Bronchus fibroblast of lung (primary cell): ENCODE results near the gene PNMA6E. TPM values are rescaled to one million over a fixed set of nuclear protein-coding genes. Genes with fewer than 3 reads are reported as not detected.

Experiments
- total RNA-seq: library from RNA; depleted of rRNA; stranded (reverse); fragments of >200 nt; gene quantifications from 2 replicates; pipeline ENCODE4 v1.2.3, GENCODE V29; 2015

The PNMA6E gene
- total RNA-seq, result not detected in 2 replicates

DNA sequence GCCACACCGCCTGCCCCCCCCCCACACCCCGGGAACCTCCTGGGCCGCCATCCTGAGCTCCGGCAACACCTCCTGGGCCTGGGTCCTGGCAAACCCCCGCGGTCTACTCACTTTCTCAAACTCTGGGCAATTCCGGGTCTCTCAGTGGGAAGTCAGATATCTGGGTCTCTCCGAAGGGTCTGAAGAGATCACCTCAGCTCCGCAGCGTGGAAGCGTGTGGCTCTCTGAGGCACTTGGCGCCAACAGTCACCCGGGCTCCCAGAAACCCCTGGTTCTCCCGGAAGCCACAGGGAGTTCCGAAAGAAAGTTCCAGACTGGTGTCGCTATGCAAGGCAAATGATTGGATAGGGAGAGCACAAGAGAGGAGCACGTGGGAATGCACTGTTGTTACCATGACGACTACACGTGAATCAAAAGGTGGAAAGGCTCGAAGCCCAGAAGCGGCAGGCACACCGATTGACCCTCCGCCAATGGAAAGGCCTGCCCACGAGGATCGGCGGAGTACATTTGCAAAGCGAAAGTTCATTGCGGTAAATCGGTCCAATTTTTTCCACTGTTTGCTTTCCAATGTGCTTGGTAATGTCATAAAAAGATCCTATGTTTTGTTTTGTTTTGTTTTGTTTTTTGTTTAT is at the start of gene PNMA6E:
TSS of gene PNMA6E (minus strand) at position 218 of the 632 bp plus-strand sequence. CDS start 2,501 bp downstream, outside the sequence.

DNA sequence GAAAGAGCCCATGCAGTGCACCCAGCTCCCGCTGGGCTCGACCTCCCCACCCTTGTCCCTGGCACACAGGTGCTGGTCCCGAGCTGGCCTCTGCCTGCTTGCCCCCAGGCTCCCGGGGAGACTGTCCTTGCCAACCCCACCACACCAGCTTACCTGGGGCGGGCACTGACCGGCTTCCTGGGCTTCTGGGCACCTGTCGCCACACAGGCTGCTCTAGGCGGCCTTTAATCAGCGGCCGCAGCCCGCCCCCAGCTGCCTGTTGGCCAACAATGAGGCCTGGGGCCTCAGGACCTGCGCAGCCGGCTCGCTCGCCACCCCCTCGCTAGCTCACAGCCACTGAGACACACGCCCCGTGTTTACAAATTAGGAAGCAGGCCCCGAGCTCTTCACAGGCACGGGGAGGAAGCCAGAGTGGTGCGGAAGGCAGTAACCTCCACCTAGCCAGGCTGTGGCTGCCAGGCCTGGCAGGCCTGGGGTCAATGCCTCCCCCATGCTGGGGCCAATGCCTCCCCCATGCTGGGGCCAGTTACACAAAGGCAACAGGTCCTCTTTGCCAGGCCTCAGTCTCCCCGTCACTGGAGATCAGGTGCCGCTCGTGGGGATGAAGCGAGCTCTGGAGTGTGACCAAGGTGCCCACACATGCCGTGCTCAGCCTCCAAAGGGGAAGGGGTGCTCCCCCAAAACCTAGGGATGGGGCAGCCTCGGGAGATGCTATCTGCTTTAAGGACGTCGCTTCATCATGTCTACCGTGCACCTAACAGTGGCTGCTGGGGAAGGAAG is 44.9 kb upstream of the PNMA6E start, which contains the start of gene TREX2:
TSS of gene TREX2 (minus strand) at position 201 of the 780 bp plus-strand sequence. CDS start 626 bp downstream, outside the sequence.

GRCh38 chrX:153411255-153411987 is 10.3 kb upstream of the PNMA6E start, which contains the start of gene ZFP92:
Gene ZFP92 (plus strand): TSS chrX:153411472. CDS start chrX:153418323, 6,851 bp downstream.

Other genes starting within 250 kb of the PNMA6E start
- not detected in 2 replicates for gene MAGEA1, start 222.1 kb downstream of the PNMA6E start, total RNA-seq
- gene PNMA6F, start 79.6 kb downstream of the PNMA6E start, total RNA-seq, result not detected in 2 replicates
- gene ZNF275, start 67.2 kb downstream of the PNMA6E start, total RNA-seq, result 4.8 and 4.9 TPM in 2 replicates
- 0.15 and 0.17 TPM in 2 replicates for gene ZFP92, start 10.1 kb upstream of the PNMA6E start, total RNA-seq
- gene TREX2, start 44.7 kb upstream of the PNMA6E start, total RNA-seq, result 0.84 TPM in 1 of 2 replicates, not detected in the other
- gene HAUS7, start 69.2 kb upstream of the PNMA6E start, total RNA-seq, result 49.4 and 51.6 TPM in 2 replicates
- 14.0 TPM in 2 replicates for gene BGN, start 93.6 kb upstream of the PNMA6E start, total RNA-seq
- gene ATP2B3, start 116.3 kb upstream of the PNMA6E start, total RNA-seq, result not detected in 2 replicates
- gene CCNQ, start 197.8 kb upstream of the PNMA6E start, total RNA-seq, result 35.1 and 38.7 TPM in 2 replicates
- 0.34 and 0.45 TPM in 2 replicates for gene DUSP9, start 245.9 kb upstream of the PNMA6E start, total RNA-seq